GM20000 (cell line): ENCODE measurements around the gene MYB.
A peak's percentile ranks its signal among the peaks of the same experiment; 100 is the strongest.

Experiments
- DNase-seq: peaks from one replicate; pipeline ENCODE4 v3.0.0; 2012; ENCODE audit warnings: low spot score
- CTCF ChIP-seq: IDR thresholded peaks from 2 replicates; pipeline ENCODE4 v1.5.1; 2012; ENCODE audit warnings: mild to moderate bottlenecking, control low read depth; ENCODE audit errors: extremely low read depth, missing control alignments

MYB gene

GRCh38 chr6:135176464-135176863 lies 4.6 kb upstream of the MYB start:
- DNase-seq, result no peak
- TF ChIP-seq CTCF, result no peak

- no peak for DNase-seq
- no peak for TF ChIP-seq CTCF
Measured at GRCh38 chr6:135179372-135179771, 1.7 kb upstream of the MYB start.

DNA sequence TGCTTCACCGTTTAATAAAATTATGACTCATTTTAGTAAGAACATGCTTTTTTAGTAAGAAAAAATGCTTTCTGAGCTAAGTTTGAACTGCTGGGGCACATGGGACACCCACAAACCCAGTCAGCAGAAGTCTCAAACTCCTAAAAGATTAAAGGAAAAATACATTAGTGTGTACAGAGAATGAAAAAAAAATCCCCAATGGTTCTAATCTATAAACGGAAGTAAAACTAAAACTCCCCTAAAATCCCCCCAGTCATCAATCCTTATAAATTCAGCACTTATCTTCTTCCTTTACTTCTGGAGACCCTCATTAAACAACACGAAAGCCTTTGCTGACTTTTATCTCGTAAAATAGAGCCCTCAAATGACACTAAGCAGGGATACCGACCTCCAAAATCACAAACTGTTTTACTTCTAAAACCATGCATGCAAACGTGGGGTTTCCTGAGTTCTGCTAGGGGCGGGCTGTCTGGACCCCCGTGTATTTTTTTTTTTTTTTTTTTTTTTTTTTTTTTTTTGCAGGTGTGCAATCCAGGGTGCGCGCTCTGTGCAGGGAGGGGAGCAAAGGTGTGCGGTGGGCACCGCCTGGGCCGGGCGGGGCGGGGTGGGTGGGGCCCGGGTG lies 1.1 kb upstream of the MYB start:
- DNase-seq, result peak; percentile 53
- TF ChIP-seq CTCF, result no peak

- DNase-seq, result no peak
- no peak for TF ChIP-seq CTCF
Measured at GRCh38 chr6:135181333-135182070, 394 bp downstream of the MYB start.

GRCh38 chr6:135182071-135183001 lies 1.2 kb downstream of the MYB start:
- TF ChIP-seq CTCF, result no peak
- DNase-seq, result peak; percentile 48

GRCh38 chr6:135183002-135183531 lies 2.0 kb downstream of the MYB start:
- DNase-seq, result peak; percentile 87
- no peak for TF ChIP-seq CTCF
